ENCODE measurements around the gene TMEM120A. TPM values are rescaled to one million over a fixed set of nuclear protein-coding genes. Genes with fewer than 3 reads are reported as not detected.
"Not testable (repeated sequence)": the region's sequence is repeated elsewhere in the genome, so short reads cannot be mapped to it uniquely, and the experiment has no call there.

The TMEM120A gene
- polyA plus RNA-seq (ENCODE audit: insufficient read depth in 1 of 5, insufficient read length in 5 of 5, low replicate concordance in 1 of 5), result 10 to 100 TPM; 34.0 to 45.8 (median 42.5) TPM
- long read RNA-seq, donor 1, transcript TMEM120A-214 (12 exons, 1,456 nt), result major isoform, 11 of 46 reads
- long read RNA-seq, donor 1, partial matches to known transcripts, result 27 of 46 reads
- long read RNA-seq, donor 1, other reads (novel, unspliced or antisense), result 6 of 46 reads
- long read RNA-seq, donor 2, transcript TMEM120A-214 (12 exons, 1,456 nt), result major isoform, 5 of 6 reads
- long read RNA-seq, donor 2, partial matches to known transcripts, result 0 of 6 reads
- long read RNA-seq, donor 2, other reads (novel, unspliced or antisense), result 0 of 6 reads
- long read RNA-seq, donor 3, transcript TMEM120A-214 (12 exons, 1,456 nt), result major isoform, 8 of 11 reads
- long read RNA-seq, donor 3, partial matches to known transcripts, result 0 of 11 reads
- long read RNA-seq, donor 3, other reads (novel, unspliced or antisense), result 0 of 11 reads
- long read RNA-seq, donor 4, partial matches to known transcripts, result 0 of 4 reads
- long read RNA-seq, donor 4, other reads (novel, unspliced or antisense), result 0 of 4 reads
- long read RNA-seq, donor 5, transcript TMEM120A-214 (12 exons, 1,456 nt), result major isoform, 12 of 37 reads
- long read RNA-seq, donor 5, partial matches to known transcripts, result 20 of 37 reads
- long read RNA-seq, donor 5, other reads (novel, unspliced or antisense), result 5 of 37 reads
- long read RNA-seq, donor 6, transcript TMEM120A-214 (12 exons, 1,456 nt), result major isoform, 12 of 13 reads
- long read RNA-seq, donor 6, partial matches to known transcripts, result 0 of 13 reads
- long read RNA-seq, donor 6, other reads (novel, unspliced or antisense), result 0 of 13 reads
- long read RNA-seq, donor 7, transcript TMEM120A-214 (12 exons, 1,456 nt), result major isoform, 11 of 27 reads
- long read RNA-seq, donor 7, partial matches to known transcripts, result 12 of 27 reads
- long read RNA-seq, donor 7, other reads (novel, unspliced or antisense), result 0 of 27 reads
- long read RNA-seq, donor 8, partial matches to known transcripts, result 0 of 2 reads
- long read RNA-seq, donor 8, other reads (novel, unspliced or antisense), result 0 of 2 reads

DNA sequence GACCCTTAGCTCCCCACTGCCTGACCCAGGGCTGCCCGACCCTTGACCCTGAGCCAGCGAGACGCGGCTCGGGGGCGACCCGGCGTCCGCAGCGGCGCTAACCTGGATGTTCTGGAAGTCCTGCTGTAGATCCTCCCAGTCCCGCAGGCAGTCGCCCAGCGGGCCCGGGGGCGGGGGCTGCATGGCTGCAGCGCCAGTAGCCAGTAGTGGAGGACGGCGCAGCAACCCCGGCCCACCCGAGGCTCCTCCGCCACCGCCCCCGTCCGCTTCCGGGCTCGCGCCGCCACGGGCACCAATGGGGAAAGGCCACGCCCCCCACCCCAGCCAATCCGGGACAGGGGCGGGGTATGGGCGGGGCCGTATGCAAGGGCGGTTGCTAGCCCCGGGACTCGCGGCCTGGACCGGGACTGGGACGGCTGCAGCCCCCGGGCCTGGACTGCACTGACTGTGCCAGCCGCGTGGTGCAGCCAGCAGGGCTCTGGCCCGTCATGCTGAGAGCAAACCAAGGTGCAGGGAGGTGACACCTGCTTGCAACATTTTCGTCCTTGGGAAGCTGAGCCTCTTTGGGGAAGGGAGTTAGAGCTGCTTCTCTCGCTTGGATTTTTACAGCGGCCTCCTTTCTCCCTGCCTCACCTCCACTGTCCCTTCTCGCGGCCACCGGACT is at the start of gene TMEM120A:
TSS of gene TMEM120A (minus strand) at position 208 of the 664 bp plus-strand sequence. CDS start at position 183, 25 bp downstream.
- DNase-seq, result peak; percentile 90 to 91

DNA sequence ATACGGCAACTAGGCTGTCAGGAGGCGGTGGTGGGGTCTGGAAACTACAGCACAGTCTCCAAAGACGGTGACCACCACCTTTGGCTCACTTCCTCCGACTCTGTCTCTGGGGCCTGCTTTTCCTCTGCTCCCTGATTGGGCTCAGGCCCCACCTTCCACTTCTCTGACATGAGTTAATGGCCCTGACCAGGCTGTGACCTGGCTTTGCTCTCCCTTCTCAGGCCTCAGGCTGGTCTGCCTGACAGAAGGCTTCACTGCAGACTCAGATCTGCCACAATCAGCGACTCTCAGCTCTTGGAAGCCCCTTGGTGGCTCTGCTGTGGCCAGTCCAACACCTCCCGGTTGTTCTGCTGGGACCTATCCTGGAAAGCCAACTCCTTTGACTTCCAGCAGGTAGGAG is 45.7 kb upstream of the TMEM120A start:
- no peak for DNase-seq

DNA sequence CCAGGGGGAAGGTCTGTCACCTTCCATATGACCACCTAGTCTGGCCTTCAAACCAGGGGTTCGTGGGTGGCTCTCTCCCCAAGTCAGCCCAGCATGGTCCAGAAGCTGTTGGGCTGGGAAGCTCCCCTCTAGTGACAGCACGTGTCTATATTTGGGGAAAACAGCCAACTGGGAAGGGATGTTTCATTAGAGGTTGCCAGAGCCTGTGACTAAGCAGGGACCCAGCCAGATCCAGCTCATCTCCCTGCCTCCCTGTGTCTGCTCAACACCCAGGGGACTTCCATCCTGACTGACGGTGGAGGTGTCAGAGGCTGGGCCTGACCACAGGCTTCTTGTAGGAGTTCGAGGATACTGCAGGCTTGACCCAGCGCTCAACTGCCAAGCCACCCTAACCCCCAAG is 42.9 kb upstream of the TMEM120A start:
- DNase-seq, result no peak

DNA sequence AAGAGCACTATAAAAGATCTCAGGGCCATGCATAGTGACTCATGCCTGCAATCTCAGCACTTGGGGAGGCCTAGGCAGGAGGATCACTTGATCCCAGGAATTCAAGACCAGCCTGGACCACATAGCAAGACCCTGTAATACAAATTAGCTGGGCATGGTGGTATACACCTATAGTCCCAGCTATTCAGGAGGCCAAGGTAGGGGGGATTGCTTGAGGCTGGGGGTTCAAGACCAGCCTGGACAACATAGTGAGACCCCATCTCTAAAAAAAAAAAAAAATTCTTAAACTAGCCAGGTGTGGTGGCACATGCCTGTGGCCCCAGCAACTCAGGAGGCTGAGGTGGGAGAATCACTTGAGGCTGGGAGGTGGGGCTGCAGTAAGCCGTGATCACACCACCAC is 37.6 kb upstream of the TMEM120A start:
- no peak for DNase-seq

DNA sequence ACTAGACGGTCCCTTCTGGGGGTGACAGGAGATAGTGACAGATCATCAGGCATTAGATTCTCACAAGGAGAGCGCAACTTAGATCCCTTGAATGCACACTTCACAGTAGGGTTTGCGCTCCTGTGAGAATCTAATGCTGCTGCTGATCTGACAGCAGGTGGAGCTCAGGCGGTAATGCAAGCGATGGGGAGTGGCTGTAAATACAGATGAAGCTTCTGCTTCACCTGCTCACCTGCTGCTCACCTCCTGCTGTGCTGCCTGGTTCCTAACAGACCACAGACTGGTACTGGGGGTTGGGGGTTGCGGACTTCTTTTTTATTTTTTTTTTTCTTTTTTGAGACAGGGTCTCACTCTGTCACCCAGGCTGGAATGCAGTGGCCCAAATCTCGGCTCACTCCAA is 35.3 kb upstream of the TMEM120A start:
- DNase-seq, result not testable (repeated sequence)

DNA sequence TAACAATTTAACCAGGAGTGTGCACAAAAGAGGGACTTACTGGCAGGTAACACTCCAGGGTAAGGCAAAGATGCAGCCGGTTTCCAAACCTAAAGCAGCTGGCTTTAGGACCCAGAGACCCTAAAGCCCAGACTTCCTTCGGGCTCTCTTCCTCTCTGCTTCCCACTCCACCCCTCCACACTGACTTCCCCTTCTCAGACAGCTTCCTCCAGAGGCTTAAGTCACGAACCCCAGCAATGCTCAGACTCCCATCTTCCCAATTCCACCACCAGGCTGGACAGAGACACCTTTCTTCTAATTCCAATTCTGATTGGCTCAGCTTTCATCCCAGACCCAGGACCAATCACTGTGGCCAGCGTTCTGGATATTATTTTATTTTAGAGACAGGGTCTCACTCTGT is 28.6 kb upstream of the TMEM120A start:
- no peak for DNase-seq

DNA sequence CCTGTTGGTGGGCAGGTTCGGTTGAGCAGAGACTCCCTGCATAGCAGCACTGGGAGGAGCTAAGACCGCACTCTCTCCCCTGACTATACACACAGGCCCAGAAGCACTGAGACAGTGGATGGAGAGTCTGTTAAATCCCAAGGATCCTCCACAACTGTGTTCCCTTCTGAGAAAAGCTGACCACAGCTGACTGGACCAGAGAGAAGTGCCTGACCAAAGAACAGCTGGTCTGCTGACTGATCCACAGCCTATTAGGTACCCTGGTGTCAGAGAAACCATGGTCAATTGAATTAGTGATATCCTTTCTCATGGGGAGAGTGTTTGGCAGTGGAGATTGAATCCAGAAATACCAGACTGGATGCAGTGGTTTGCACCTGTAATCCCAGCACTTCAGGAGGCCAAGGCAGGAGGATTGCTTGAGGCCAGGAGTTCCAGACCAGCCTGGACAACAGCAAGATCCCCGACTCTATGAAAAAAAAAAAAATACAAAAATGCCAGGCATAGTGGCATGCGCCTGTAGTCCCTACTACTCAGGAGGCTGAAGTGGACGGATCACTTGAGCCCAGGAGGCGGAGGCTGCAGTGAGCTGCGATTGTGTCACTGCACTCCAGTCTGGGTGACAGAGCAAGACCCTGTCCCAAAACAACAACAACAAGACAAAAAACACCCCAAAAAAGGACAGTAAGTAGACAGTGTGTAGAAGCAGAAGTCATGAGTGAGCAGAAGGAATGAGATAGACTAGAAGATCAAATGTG is 27.8 kb upstream of the TMEM120A start:
- no peak for DNase-seq

DNA sequence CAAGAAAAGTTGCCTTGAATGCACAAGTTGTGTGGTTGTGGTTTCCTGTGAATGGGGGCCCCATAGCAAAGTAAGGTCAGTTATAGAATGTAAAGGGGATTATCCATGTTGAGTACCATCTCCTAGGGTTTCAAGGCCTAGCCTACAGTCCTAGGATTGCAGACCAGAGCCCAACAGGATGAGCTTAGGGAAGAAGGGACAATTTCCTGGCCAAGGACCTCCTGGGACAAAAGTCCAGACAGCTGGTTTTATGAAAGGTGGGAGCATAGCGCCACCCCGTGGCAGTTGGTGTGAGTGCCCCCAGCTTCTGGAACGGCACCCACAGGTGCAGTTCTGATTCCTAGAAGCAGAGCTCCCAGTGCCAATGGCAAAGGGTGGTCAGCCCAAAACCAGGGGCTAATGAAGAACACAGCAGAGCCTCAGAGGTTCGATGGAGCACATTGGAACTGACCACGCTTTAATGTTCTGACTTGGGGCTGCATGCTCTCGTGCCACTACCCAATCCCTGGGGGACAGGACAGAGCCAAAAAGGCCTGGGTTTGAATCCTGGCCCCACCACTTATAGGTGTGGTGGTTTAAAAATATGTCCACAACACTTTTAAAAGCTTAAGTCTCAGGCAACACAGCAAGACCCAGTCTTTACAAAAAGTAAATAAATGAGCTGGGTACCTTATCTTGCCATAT is 25.8 kb upstream of the TMEM120A start:
- peak; percentile 42 to 53 for DNase-seq

DNA sequence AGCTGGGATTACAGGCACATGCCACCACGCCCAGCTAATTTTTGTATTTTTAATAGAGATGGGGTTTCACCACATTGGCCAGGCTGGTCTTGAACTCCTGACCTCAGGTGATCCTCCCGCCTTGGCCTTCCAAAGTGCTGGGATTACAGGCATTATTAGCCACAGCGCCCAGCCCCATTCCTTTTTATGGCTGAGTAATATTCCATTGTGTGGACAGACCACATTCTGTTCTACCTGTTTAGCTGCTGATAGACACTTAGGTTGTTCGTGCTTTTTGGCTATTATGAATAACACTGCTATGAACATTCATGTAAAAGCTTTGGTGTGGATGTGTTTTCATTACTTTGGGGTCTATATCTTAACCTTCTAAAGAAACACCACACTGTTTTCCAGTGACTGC is 24.1 kb upstream of the TMEM120A start:
- not testable (repeated sequence) for DNase-seq

DNA sequence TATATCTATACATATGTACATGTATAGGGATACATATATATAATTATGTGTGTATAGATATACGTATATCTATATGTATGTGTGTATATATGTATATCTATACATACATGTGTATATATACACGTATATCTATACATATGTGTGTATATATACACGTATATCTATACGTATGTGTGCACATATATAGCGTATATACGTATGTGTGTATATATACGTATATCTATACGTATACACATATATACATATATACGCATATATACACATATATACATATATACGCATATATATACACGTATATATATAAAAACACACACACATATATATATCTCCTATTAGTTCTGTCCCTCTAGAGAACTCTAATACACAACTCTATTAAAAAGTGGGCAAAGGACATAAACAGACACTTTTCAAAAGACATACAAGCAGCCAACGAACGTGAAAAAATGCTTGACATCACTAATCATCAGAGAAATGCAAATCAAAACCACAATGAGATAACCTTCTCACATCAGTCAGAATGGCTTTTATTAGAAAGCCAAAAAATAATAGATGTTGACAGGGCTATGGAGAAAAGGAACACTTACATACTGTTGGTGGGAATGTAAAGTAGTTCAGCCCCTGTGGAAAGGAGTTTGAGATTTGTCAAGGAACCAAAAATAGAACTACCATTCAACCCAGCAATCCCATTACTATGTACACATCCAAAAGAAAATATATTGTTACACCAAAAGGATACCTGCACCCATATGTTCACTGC is 22.0 kb upstream of the TMEM120A start:
- DNase-seq, result no peak

DNA sequence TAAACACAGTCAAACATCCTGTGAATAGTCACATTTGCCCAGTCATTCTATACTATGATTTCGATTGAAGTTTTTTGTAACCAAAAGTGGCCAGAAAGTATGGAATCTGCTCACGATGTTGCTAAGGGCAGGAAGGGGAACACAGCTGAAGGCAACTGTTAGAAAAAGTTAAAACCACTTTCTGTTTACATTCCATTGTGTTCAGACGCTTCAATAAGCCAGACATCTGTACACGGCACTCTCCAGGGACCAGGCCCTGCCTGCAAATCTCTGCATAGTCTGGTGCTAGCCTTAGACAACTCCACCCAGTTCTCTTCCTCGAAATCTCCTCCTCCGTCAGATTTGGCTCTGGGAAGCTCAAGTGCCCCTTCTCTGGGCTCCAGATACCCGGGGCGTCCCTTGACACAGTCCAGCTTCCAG is 17.1 kb upstream of the TMEM120A start:
- DNase-seq, result peak; percentile 36 to 42

DNA sequence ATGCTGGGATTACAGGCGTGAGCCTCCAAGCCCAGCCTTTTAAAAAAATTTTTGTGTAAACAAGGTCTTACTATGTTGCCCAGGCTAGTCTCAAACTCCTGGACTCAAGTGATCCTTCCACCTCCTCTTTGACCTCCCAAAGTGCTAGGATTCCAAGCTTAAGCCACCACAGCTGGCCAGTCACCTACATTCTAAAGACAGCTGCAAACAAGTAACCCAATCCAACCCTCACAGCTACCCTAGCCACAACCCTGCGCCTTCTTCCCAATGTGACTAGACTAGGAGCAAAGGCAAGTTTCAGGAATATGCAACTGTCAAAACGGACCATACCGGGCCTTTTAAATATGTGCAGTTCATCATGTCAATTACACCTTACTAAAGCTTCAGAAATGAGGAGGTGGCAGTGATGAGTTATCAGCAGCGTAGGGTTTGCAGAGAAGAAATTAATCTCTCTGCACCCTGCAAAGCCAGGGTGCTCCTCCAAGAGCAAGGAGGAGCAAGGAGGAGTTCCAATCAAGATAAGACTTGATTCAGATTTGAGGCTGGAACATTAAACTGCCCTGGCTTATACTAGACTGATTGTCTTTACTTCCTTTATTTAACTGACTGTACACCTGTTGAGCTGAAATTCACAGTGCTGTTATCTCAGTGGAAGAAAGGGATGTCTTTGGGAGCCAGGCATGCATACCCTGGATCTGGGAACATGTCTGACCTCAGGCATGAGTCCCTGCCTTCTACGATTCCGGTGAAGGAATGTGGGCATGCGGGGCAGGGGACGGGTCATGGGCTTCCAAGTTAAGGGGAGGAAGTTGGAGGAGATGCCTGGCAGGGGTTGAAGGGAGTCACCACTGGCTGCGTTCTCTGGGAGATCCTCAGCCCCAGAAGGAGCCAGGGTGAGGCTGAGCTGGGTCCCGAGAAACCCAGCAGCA is 15.5 kb upstream of the TMEM120A start:
- no peak for DNase-seq

DNA sequence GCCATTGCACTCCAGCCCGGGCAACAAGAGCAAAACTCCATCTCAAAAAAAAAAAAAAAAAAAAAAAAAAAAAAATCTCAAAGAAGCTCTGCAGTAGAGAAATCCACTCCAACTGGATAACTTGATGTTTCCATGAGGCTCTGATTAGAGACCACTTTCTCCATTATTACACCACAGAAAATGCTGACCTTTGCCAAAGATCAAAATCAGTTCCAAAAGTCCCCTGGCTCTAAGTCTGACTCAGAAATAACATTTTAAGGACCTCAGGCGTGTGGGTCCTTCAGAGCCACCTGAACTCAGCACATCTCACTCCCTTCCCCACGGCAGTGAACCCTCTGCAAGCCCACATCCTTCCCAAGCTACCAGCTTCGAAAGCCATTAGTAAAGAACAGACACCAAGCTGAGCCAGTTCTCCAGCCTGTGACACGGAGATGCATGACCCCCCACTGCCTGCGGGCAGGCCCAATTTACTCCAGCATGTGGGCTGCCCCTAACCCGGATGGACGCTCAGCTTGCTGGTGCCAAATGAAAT is 13.8 kb upstream of the TMEM120A start:
- DNase-seq, result no peak

DNA sequence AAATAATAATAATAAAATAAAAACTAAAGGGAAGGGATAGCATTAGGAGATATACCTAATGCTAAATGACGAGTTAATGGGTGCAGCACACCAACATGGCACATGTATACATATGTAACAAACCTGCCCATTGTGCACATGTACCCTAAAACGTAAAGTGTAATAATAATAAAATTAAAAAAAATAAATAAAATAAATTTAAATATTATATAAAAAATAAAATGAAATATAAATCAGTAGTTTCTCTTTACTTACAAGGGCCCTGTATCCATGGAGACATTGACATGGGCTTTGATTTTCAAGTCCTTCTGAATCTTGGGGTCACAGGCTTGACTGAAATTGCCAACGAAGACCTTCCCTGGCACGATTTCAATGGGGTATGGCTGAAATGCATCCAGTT is 10.6 kb upstream of the TMEM120A start:
- DNase-seq, result not testable (repeated sequence)

DNA sequence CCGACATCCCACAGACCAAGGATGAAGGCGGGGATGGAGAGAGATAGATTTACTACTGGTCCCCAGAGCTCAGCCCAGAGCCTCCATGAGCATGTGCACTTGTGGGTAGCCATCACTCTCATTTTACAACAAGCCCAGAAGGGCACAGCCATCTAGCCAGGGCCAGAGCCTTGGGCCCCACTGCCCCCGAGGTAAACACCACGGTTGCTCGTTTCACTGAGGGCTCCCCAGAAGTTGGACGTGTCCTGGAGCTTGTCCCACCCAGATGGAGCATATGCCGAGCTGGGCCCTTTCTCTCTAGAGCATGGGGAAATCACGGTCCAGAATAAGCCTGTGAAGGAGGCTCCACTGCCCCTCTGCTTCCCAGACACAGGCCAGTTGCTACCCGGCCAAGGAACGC is 9.0 kb upstream of the TMEM120A start:
- no peak for DNase-seq

DNA sequence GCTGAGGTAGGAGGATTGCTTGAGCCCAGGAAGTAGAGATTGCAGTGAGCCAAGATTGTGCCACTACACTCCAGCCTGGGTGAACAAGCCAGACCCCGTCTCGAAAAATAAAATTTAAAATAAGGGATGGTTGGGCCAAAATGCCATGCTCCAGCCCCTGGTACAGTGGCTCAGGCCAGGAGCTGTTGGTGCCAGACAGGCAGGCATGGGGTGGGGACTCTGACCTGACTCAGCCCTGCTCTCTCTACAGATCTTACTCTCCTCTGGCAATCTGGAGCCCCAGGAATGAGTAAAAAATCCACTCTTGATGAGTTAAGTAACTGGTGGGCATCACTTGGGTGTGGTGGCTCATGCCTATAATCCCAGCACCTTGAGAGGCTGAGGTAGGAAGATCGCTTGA is 8.4 kb upstream of the TMEM120A start:
- DNase-seq, result no peak

DNA sequence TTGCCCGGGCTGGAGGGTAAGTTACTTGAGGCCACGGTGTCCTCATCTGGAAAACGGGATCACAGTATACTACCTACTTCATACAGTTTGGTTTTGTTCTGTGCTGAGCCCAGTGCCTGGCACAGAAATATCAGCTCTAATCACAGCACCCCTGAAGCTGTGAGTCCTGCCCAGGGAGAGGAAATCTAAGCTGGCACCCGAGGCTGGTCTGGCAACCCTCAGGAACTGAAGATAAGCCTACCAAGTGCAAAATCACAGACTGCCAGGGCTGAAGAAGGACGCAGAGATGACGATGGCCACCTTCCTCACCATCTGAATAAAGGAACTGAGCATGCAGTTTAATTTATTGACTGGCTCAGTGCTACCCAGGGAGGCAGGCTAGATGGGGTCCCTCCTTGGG is 7.7 kb upstream of the TMEM120A start:
- no peak for DNase-seq

DNA sequence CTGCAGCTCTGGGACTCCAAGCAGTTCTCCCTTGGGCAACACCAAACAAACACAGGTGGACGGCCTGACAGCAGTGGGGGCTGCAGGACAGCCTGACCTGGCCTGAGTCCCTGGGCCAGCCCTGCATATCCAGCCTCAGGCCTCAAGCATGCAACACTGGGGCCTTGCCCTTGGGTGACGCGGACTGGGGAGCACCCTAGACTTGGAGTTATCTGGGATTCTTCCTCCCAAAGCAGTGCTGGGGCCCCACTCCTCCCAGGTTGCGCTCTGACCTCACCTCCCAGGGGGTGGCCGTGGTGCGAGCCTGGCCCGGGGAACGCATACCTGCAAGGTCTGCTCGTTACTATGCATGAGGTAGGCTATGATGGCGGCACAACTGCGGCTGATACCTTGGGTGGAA is 6.2 kb upstream of the TMEM120A start:
- no peak for DNase-seq
